Measurements from ENCODE around the gene MADD. TPM values are rescaled to one million over a fixed set of nuclear protein-coding genes. Genes with fewer than 3 reads are reported as not detected.
A peak's percentile ranks its signal among the peaks of the same experiment; 100 is the strongest.

The MADD gene
- total RNA-seq, 3 donors from 2014 or later (not counting 1 experiment from before 2014, with no cell fraction given), result 333 to 383 (median 335) TPM

- H3K4me1 Mint-ChIP-seq, result peaks cover 7 to 16% of the 10 kb centered on the region in 2 donors
- Histone ChIP-seq H3K36me3 (ENCODE audit: control insufficient read depth, insufficient read depth, low read length) (peaks cover 64% of the 10 kb centered on the region), H3K9me3 (ENCODE audit: control insufficient read depth, insufficient read depth, low read length) (no peaks in the 10 kb centered on the region), H3K27ac (ENCODE audit: low read length) (no peak overlapping the region), H3K4me3 (ENCODE audit: low read length) (no peak overlapping the region), H3K27me3 (ENCODE audit: control insufficient read depth, insufficient read depth, low read length) (no peaks in the 10 kb centered on the region), H3K4me1 (ENCODE audit: control insufficient read depth, insufficient read depth, low read length) (peaks cover 4% of the 10 kb centered on the region)
- peak overlapping the region; percentile 55 to 78 for H3K27ac Mint-ChIP-seq
- H3K36me3 Mint-ChIP-seq, result no peaks in the 10 kb centered on the region
- no peaks in the 10 kb centered on the region for H3K27me3 Mint-ChIP-seq (ENCODE audit: low read depth in 2 of 2)
- no peaks in the 10 kb centered on the region for H3K9me3 Mint-ChIP-seq
- H3K4me3 Mint-ChIP-seq, result no peak overlapping the region
- intact Hi-C loops (cut with micrococcal nuclease), result no loop called here
- DNase-seq (no peak), ATAC-seq (no peak)
- TF ChIP-seq CTCF (IDR thresholded peaks at IDR 0.05), result no peak
- WGBS (ENCODE audit: insufficient coverage), result 96% methylated on average over 12 of the region's 12 CpGs
Observed at GRCh38 chr11:47326198-47326597, 56.3 kb downstream of the MADD start.

GRCh38 chr11:47327025-47327424 lies 57.1 kb downstream of the MADD start:
- H3K27me3 ChIP-seq (ENCODE audit: control insufficient read depth, insufficient read depth, low read length), result no peaks in the 10 kb centered on the region
- Mint-ChIP-seq H3K4me3 (no peak overlapping the region), H3K27me3 (ENCODE audit: low read depth in 2 of 2) (no peaks in the 10 kb centered on the region), H3K27ac (peak overlapping the region; percentile 39 to 78), H3K4me1 (peaks cover 7 to 16% of the 10 kb centered on the region in 2 donors), H3K9me3 (no peaks in the 10 kb centered on the region), H3K36me3 (no peaks in the 10 kb centered on the region)
- ATAC-seq (no peak), DNase-seq (no peak)
- peaks cover 4% of the 10 kb centered on the region for H3K4me1 ChIP-seq (ENCODE audit: control insufficient read depth, insufficient read depth, low read length)
- peaks cover 59% of the 10 kb centered on the region for H3K36me3 ChIP-seq (ENCODE audit: control insufficient read depth, insufficient read depth, low read length)
- 94% methylated on average over 13 of the region's 13 CpGs for WGBS (ENCODE audit: insufficient coverage)
- H3K27ac ChIP-seq (ENCODE audit: low read length), result no peak overlapping the region
- no peaks in the 10 kb centered on the region for H3K9me3 ChIP-seq (ENCODE audit: control insufficient read depth, insufficient read depth, low read length)
- intact Hi-C loops (cut with micrococcal nuclease), result no loop called here
- TF ChIP-seq CTCF (IDR thresholded peaks at IDR 0.05), result no peak
- no peak overlapping the region for H3K4me3 ChIP-seq (ENCODE audit: low read length)

- peaks cover 7 to 16% of the 10 kb centered on the region in 2 donors for H3K4me1 Mint-ChIP-seq
- no peak overlapping the region for H3K27ac Mint-ChIP-seq
- intact Hi-C loops (cut with micrococcal nuclease), result no loop called here
- Histone ChIP-seq H3K9me3 (ENCODE audit: control insufficient read depth, insufficient read depth, low read length) (no peaks in the 10 kb centered on the region), H3K27ac (ENCODE audit: low read length) (no peak overlapping the region), H3K4me3 (ENCODE audit: low read length) (no peak overlapping the region), H3K36me3 (ENCODE audit: control insufficient read depth, insufficient read depth, low read length) (peaks cover 54% of the 10 kb centered on the region), H3K4me1 (ENCODE audit: control insufficient read depth, insufficient read depth, low read length) (peaks cover 4% of the 10 kb centered on the region), H3K27me3 (ENCODE audit: control insufficient read depth, insufficient read depth, low read length) (no peaks in the 10 kb centered on the region)
- no peak for ATAC-seq
- no peak for DNase-seq
- 88% methylated on average over 5 of the region's 5 CpGs for WGBS (ENCODE audit: insufficient coverage)
- TF ChIP-seq CTCF (IDR thresholded peaks at IDR 0.05), result no peak
- no peaks in the 10 kb centered on the region for H3K27me3 Mint-ChIP-seq (ENCODE audit: low read depth in 2 of 2)
- H3K36me3 Mint-ChIP-seq, result no peaks in the 10 kb centered on the region
- H3K4me3 Mint-ChIP-seq, result no peak overlapping the region
- H3K9me3 Mint-ChIP-seq, result no peaks in the 10 kb centered on the region
Observed at GRCh38 chr11:47327949-47328348, 58.0 kb downstream of the MADD start.
